ENCODE results near the gene DOLPP1. TPM values are rescaled to one million over a fixed set of nuclear protein-coding genes. Genes with fewer than 3 reads are reported as not detected.

Gene DOLPP1
- total RNA-seq, 1 experiment from 2014 or later, result 27.3 TPM

DNA sequence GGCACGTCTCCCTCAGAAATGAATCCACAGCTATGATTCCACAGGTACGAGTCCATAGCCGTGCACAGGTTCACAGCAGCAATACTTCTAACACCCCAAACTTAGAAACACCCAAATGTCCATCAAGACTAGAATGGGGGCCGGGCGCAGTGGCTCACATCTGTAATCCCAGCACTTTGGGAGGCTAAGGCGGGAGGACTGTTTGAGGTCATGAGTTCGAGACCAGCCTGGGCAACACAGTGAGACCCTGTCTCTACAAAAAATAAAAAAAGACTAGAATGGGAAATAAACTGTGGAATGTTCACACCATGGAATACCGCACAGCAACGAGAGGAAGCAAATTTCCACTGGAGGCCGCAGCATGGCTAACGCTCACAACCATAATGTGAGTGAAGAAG, 4.3 kb upstream of the DOLPP1 start:
- BruUV-seq (replicated peaks), result no TSS peak
- POLR2A ChIA-PET (ENCODE audit: unreplicated experiment), result no interaction called here
- CTCF ChIA-PET, result no interaction called here

DNA sequence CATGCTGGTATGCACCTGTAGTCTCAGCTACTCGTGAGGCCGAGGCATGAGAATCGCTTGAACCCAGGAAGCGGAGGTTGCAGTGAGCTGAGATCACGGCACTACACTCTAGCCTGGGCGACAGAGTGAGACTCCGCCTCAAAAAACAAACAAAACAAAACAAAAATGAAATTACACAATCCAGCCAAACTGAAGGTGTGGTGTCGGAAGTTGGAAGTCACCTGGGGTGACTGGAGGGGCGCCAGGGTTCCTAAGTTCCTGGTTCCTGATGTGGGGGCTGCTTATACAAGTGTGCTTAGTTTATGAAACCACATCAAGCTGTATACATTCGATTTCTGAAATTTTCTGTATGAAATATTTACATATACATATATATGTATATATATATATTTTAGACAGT, 3.7 kb upstream of the DOLPP1 start:
- CTCF ChIA-PET, result no interaction called here
- no peak for ATAC-seq
- POLR2A ChIA-PET (ENCODE audit: unreplicated experiment), result no interaction called here

More for the DNA sequence above, 4.3 kb upstream of the DOLPP1 start:
- ATAC-seq, result no peak
- TF ChIP-seq CTCF (conservative IDR thresholded peaks at IDR 0.05; ENCODE audit: low read depth, low read length) (no peak), EZH2phosphoT487 (IDR thresholded peaks at IDR 0.05; ENCODE audit: borderline replicate concordance, low read length) (no peak)
- Histone ChIP-seq H3F3A (ENCODE audit: low read length, unreplicated experiment) (no peaks in the 10 kb centered on the region), H3K9me2 (replicated peaks; ENCODE audit: low read length) (no peaks in the 10 kb centered on the region), H3K4me3 (ENCODE audit: low read length) (no peak overlapping the region), H2AFZ (ENCODE audit: low read length) (no peak overlapping the region), H3K4me2 (ENCODE audit: low read length) (no peak overlapping the region), H3K9ac (ENCODE audit: low read length) (no peak overlapping the region), H4K20me1 (ENCODE audit: low read length) (no peaks in the 10 kb centered on the region), H3K27ac (ENCODE audit: low read length) (no peak overlapping the region), H3K9me3 (ENCODE audit: low read length) (no peaks in the 10 kb centered on the region), H3K36me3 (ENCODE audit: low read depth, low read length) (no peaks in the 10 kb centered on the region), H3K4me1 (ENCODE audit: insufficient read depth, low read length) (no peaks in the 10 kb centered on the region; the same call in 1 of the 2 replicates), H3K27me3 (ENCODE audit: low read length) (no peaks in the 10 kb centered on the region), H3K79me2 (ENCODE audit: low read length) (peaks cover 4% of the 10 kb centered on the region)
- DNase-seq, result no peak
- intact Hi-C loops (cut with micrococcal nuclease), result no loop called here

More for the DNA sequence above, 3.7 kb upstream of the DOLPP1 start:
- intact Hi-C loops (cut with micrococcal nuclease), result no loop called here
- no peaks in the 10 kb centered on the region for H3F3A ChIP-seq (ENCODE audit: low read length, unreplicated experiment)
- BruUV-seq (replicated peaks), result no TSS peak
- H3K9me3 ChIP-seq (ENCODE audit: low read length), result no peaks in the 10 kb centered on the region
- H3K9me2 ChIP-seq (replicated peaks; ENCODE audit: low read length), result no peaks in the 10 kb centered on the region
- no peak overlapping the region for H2AFZ ChIP-seq (ENCODE audit: low read length)
- no peak overlapping the region for H3K4me3 ChIP-seq (ENCODE audit: low read length)
- H3K27ac ChIP-seq (ENCODE audit: low read length), result no peak overlapping the region
- no peak for DNase-seq
- no peaks in the 10 kb centered on the region for H4K20me1 ChIP-seq (ENCODE audit: low read length)
- TF ChIP-seq EZH2 (IDR thresholded peaks at IDR 0.05; ENCODE audit: low read length, unreplicated experiment) (no peak), EZH2phosphoT487 (IDR thresholded peaks at IDR 0.05; ENCODE audit: borderline replicate concordance, low read length) (no peak), CTCF (conservative IDR thresholded peaks at IDR 0.05; ENCODE audit: low read depth, low read length) (no peak)
- H3K79me2 ChIP-seq (ENCODE audit: low read length), result peaks cover 10% of the 10 kb centered on the region
- H3K4me1 ChIP-seq (ENCODE audit: insufficient read depth, low read length), result peaks cover 6% of the 10 kb centered on the region; the same call in 1 of the 2 replicates
- no peak overlapping the region for H3K4me2 ChIP-seq (ENCODE audit: low read length)
- no peaks in the 10 kb centered on the region for H3K27me3 ChIP-seq (ENCODE audit: low read length)
- H3K36me3 ChIP-seq (ENCODE audit: low read depth, low read length), result no peaks in the 10 kb centered on the region
- H3K9ac ChIP-seq (ENCODE audit: low read length), result no peak overlapping the region

Data from PC-3 (cell line).